Measurements from ENCODE around the gene POU2F2.
A peak's percentile ranks its signal among the peaks of the same experiment; 100 is the strongest.

The POU2F2 gene

DNA sequence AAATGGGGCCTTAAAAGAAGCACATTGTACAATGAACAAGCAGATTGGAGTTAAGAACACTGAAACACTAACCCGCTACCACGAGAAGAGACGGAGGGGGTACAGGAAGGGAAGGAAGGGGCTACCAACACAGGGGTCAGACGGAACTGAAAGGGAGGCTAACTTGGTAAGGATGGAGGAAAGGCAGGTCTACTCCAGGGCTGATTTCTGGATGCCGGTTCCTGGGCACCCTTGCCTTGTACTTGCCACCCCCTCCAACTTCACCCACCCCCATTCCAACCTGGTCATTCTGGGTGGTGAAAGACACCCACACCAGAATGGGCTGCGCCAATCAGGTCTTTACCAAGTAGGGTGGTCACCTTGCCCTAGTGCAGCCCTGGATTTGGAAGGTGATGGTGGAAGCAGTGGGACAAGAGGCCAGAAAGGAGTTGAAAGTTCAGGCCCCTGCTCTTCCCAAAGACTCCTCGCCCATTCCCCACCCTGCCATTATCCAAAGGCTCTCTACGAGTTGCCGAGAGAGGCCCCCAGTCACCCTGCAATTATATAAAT is 46.0 kb downstream of the POU2F2 start:
- H3K27ac ChIP-seq: no peak overlapping the region
- no peaks in the 10 kb centered on the region for H3K79me2 ChIP-seq (ENCODE audit: insufficient read depth, low read depth)
- peaks cover 5% of the 10 kb centered on the region; the same call in 1 of the 2 replicates for H3K27me3 ChIP-seq (ENCODE audit: insufficient read depth, low read depth)
- no peak overlapping the region for H3K4me2 ChIP-seq
- TF ChIP-seq, protein P1, sequence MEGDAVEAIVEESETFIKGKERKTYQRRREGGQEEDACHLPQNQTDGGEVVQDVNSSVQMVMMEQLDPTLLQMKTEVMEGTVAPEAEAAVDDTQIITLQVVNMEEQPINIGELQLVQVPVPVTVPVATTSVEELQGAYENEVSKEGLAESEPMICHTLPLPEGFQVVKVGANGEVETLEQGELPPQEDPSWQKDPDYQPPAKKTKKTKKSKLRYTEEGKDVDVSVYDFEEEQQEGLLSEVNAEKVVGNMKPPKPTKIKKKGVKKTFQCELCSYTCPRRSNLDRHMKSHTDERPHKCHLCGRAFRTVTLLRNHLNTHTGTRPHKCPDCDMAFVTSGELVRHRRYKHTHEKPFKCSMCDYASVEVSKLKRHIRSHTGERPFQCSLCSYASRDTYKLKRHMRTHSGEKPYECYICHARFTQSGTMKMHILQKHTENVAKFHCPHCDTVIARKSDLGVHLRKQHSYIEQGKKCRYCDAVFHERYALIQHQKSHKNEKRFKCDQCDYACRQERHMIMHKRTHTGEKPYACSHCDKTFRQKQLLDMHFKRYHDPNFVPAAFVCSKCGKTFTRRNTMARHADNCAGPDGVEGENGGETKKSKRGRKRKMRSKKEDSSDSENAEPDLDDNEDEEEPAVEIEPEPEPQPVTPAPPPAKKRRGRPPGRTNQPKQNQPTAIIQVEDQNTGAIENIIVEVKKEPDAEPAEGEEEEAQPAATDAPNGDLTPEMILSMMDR (conservative IDR thresholded peaks at IDR 0.05; ENCODE audit: low read depth, low read length): no peak
- H2AFZ ChIP-seq (ENCODE audit: low read depth): no peak overlapping the region
- H3K9ac ChIP-seq: no peak overlapping the region
- peaks cover 12% of the 10 kb centered on the region for H3K4me1 ChIP-seq (ENCODE audit: low read depth, poor library complexity, severe bottlenecking)
- no peak overlapping the region for H3K4me3 ChIP-seq (IDR thresholded peaks at IDR 0.05; ENCODE audit: insufficient read depth, low read depth, low read length)
- 0 out of 2 replicates have a peak, but pooled peaks cover 4% of the 10 kb centered on the region for H4K20me1 ChIP-seq (ENCODE audit: insufficient read depth)
- no peaks in the 10 kb centered on the region for H3K36me3 ChIP-seq (ENCODE audit: insufficient read depth)

DNA sequence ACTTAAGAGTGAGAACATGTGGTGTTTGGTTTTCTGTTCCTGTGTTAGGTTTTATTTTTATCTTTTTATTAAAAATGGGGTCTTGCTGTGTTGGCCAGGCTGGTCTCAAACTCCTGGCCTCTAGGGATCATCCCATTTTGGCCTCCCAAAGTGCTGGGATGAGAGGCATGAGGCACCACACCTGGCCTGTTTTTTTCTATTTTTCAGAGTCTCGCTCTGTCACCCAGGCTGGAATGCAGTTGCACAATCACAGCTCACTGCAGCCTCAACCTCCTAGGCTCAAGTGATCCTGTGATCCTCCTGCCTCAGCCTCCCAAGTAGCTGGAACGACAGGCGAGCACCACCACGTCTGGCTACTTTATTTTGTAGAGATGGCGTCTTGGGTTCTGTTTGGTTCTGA is 48.7 kb downstream of the POU2F2 start:
- H3K4me1 ChIP-seq (ENCODE audit: low read depth, poor library complexity, severe bottlenecking): no peaks in the 10 kb centered on the region
- H3K27ac ChIP-seq: no peak overlapping the region
- no peak overlapping the region for H3K4me2 ChIP-seq
- no peak overlapping the region for H3K4me3 ChIP-seq (IDR thresholded peaks at IDR 0.05; ENCODE audit: insufficient read depth, low read depth, low read length)
- TF ChIP-seq, protein P1 (conservative IDR thresholded peaks at IDR 0.05; ENCODE audit: low read depth, low read length): no peak
- 0 out of 2 replicates have a peak, but pooled peaks cover 4% of the 10 kb centered on the region for H4K20me1 ChIP-seq (ENCODE audit: insufficient read depth)
- no peak overlapping the region for H3K9ac ChIP-seq
- no peaks in the 10 kb centered on the region for H3K27me3 ChIP-seq (ENCODE audit: insufficient read depth, low read depth)
- no peak overlapping the region for H2AFZ ChIP-seq (ENCODE audit: low read depth)
- peaks cover 3% of the 10 kb centered on the region; the same call in 1 of the 2 replicates for H3K79me2 ChIP-seq (ENCODE audit: insufficient read depth, low read depth)
- no peaks in the 10 kb centered on the region for H3K36me3 ChIP-seq (ENCODE audit: insufficient read depth)

DNA sequence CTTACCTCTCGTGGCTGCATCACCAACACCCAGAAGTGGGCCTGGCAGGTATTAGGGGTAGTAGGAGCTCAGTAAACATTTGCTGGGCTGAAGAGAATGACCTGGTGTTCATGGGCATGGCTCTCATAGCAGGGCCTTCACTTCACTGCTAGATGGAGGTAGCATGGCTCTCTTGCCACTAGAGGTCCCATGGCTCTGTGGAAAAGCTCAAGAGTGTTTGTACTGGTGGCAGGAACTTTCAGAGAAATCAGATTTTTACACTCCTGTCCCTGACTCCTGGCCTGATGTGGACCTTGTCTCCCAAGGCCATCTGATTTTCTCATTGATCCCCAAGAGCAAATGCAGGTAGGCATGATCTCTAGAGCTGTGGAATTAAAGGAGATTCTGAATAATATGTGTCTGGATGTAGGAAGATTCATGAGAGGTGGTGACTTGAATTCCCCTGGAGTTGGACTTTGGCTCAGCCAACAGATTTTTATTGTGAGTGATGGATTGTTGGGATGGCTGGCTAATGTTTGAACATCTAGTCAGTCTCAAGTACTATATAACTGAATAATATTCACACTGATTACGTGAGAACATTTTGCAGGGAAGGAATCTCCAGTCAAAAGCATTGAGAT is 50.6 kb downstream of the POU2F2 start:
- H3K27ac ChIP-seq: no peak overlapping the region
- no peak overlapping the region for H2AFZ ChIP-seq (ENCODE audit: low read depth)
- peaks cover 22% of the 10 kb centered on the region for H3K79me2 ChIP-seq (ENCODE audit: insufficient read depth, low read depth)
- H3K4me2 ChIP-seq: no peak overlapping the region
- 0 out of 2 replicates have a peak, but pooled peaks cover 4% of the 10 kb centered on the region for H4K20me1 ChIP-seq (ENCODE audit: insufficient read depth)
- peaks cover 15% of the 10 kb centered on the region for H3K4me1 ChIP-seq (ENCODE audit: low read depth, poor library complexity, severe bottlenecking)
- H3K4me3 ChIP-seq (IDR thresholded peaks at IDR 0.05; ENCODE audit: insufficient read depth, low read depth, low read length): no peak overlapping the region
- TF ChIP-seq, protein P1 (conservative IDR thresholded peaks at IDR 0.05; ENCODE audit: low read depth, low read length): peak; percentile 69
- no peak overlapping the region for H3K9ac ChIP-seq
- H3K27me3 ChIP-seq (ENCODE audit: insufficient read depth, low read depth): no peaks in the 10 kb centered on the region
- H3K36me3 ChIP-seq (ENCODE audit: insufficient read depth): no peaks in the 10 kb centered on the region

DNA sequence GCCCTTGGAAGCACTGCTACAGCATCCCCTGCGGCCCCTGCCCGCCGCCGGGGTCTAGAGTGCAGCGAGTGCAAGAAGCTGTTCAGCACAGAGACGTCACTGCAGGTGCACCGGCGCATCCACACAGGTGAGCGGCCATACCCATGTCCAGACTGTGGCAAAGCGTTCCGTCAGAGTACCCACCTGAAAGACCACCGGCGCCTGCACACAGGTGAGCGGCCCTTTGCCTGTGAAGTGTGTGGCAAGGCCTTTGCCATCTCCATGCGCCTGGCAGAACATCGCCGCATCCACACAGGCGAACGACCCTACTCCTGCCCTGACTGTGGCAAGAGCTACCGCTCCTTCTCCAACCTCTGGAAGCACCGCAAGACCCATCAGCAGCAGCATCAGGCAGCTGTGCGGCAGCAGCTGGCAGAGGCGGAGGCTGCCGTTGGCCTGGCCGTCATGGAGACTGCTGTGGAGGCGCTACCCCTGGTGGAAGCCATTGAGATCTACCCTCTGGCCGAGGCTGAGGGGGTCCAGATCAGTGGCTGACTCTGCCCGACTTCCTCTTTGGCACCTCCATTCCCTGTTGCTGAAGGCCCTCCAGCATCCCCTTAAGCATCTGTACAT is 51.4 kb downstream of the POU2F2 start:
- TF ChIP-seq, protein P1 (conservative IDR thresholded peaks at IDR 0.05; ENCODE audit: low read depth, low read length): no peak
- H3K4me3 ChIP-seq (IDR thresholded peaks at IDR 0.05; ENCODE audit: insufficient read depth, low read depth, low read length): no peak overlapping the region
- H2AFZ ChIP-seq (ENCODE audit: low read depth): no peak overlapping the region
- H3K79me2 ChIP-seq (ENCODE audit: insufficient read depth, low read depth): peaks cover 26% of the 10 kb centered on the region
- H4K20me1 ChIP-seq (ENCODE audit: insufficient read depth): 0 out of 2 replicates have a peak, but pooled peaks cover 4% of the 10 kb centered on the region
- no peaks in the 10 kb centered on the region for H3K36me3 ChIP-seq (ENCODE audit: insufficient read depth)
- no peak overlapping the region for H3K4me2 ChIP-seq
- no peak overlapping the region for H3K9ac ChIP-seq
- no peaks in the 10 kb centered on the region for H3K27me3 ChIP-seq (ENCODE audit: insufficient read depth, low read depth)
- H3K27ac ChIP-seq: no peak overlapping the region
- H3K4me1 ChIP-seq (ENCODE audit: low read depth, poor library complexity, severe bottlenecking): peaks cover 15% of the 10 kb centered on the region

All from KMS-11 (cell line).